GM19372 (cell line): ENCODE measurements around the gene ARHGAP44.
"Not testable (repeated sequence)": the region's sequence is repeated elsewhere in the genome, so short reads cannot be mapped to it uniquely, and the experiment has no call there.

Experiments used
- ATAC-seq: cut with Tn5 transposase; IDR thresholded peaks from one replicate; pipeline ENCODE4 v1.9.1; 2021; ENCODE audit warnings: mild to moderate bottlenecking, low read depth, moderate library complexity; ENCODE audit not compliant: unreplicated experiment

The ARHGAP44 gene

GRCh38 chr17:12814718-12815117 is 25.4 kb downstream of the ARHGAP44 start:
- no peak for ATAC-seq

GRCh38 chr17:12815642-12816141 is 26.4 kb downstream of the ARHGAP44 start:
- peak; percentile 100 for ATAC-seq

- ATAC-seq: no peak
Measured at GRCh38 chr17:12821376-12821940, 32.2 kb downstream of the ARHGAP44 start.

DNA sequence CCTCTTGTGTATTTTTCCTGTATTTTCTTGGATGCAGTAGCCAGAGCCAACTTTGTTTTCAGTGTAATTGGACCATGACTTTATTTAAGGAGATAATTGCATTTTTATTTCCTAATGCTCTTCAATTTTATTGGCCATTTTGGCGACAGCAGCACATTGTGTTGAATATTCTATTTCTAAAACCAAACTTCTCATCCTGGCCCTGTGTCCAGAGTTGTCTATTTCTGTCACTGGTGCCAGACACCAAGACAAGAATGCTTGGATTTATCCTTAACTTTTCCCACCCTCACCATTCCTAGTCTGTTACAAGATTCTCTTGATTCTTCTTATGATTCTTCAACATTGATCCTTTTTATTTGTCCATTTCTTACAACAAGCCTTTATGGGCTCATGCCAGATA is 37.1 kb downstream of the ARHGAP44 start:
- ATAC-seq: no peak

GRCh38 chr17:12830777-12831247 is 41.5 kb downstream of the ARHGAP44 start:
- ATAC-seq: no peak

- no peak for ATAC-seq
Measured at GRCh38 chr17:12831839-12832238, 42.5 kb downstream of the ARHGAP44 start.

DNA sequence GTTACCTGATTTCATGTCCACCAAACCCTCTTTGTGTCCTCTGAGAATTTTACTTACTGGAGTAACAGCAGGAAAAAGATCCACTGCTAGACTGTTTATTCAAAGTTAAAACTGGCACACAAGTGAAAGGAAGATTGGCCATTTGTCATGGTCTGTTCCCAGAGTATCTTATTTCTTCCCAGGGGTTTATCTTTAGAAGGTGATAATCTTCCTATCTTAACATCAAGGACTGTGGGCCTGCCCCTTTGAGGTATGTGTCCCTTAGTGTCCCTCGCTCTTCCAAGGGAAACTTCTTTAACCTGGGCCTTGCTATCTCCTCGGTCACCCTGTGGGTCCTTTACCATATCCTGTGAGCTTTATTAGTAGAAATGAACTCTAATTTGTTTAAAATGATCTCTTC is 49.7 kb downstream of the ARHGAP44 start:
- no peak for ATAC-seq

- no peak for ATAC-seq
Measured at GRCh38 chr17:12842936-12843335, 53.6 kb downstream of the ARHGAP44 start.

DNA sequence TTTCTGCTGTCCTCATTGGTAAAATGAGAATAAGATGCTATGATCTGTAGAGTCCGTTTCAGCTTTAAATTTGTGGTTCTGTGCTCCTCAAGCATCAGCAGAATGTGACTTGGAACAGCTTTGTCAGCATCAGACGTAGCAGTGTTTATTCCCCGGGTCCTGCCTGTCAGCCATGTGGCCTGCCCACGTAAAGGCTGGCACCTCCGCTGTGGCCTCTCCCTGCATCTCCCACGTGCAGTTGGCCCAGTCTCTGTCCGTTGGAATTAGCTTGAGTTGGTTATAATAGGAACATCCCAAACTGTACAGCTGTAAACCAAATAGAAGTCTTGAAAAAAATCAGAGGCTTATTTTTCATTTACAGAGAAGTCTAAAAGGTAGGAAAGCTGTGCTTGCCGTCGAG is 61.7 kb downstream of the ARHGAP44 start:
- no peak for ATAC-seq

GRCh38 chr17:12851901-12852435 is 62.7 kb downstream of the ARHGAP44 start:
- no peak for ATAC-seq

DNA sequence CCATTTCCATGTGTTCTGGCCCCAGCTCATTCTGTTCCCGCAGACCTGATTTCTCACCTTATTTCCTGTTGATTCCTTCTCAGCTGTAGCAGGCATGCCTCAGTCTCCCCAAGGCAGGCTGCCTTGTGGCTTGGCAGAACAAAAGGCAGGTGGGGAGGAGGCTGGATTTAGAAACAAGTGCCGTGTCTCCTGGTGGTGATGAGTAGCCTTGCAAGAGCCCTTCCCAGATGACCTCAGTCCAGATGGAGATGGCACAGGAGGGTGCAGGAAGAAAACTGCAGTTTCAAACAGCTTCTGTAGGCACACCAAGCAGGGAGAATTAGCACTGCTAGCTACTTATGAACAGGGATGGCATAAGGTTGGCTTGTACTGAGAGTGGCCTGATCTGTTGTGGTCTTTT is 64.6 kb downstream of the ARHGAP44 start:
- ATAC-seq: no peak

GRCh38 chr17:12856416-12856815 is 67.1 kb downstream of the ARHGAP44 start:
- ATAC-seq: no peak

DNA sequence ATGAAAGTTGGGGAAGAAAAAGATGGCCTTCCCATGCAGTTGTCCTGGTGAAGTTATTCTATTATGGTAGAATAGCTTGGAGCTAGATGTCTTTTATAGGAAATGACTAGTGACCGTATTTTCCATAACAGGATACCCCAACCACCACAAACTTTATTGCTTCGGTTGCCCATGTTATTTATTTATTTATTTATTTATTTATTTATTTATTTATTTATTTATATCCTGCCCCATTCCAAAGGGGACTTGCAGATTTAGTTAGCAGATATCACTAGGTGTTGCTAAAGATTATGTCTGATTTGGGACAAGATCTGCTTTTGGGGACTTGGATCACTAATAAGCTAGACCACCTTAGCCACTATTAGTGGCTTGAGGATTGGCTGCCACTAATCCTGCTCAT is 68.3 kb downstream of the ARHGAP44 start:
- no peak for ATAC-seq

DNA sequence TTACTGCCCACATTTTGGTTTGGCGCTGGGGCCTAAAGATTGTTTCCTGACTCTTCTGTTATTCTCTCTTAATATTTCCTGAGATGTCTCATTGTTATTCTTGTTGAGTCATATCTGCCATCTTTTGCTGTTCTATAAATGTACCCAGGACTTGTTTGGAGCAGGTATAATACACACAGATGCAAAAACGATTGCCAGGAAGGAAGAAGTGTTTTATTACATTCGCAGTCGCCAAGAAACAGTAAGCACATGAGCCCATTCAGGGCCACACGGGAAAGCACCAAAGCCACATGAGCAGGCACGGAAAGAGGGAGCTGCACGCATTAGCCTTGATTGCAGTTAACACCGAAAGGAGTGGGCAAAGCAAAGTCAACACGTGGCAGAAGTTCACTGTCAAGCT is 70.2 kb downstream of the ARHGAP44 start:
- no peak for ATAC-seq

GRCh38 chr17:12865769-12866168 is 76.5 kb downstream of the ARHGAP44 start:
- no peak for ATAC-seq

DNA sequence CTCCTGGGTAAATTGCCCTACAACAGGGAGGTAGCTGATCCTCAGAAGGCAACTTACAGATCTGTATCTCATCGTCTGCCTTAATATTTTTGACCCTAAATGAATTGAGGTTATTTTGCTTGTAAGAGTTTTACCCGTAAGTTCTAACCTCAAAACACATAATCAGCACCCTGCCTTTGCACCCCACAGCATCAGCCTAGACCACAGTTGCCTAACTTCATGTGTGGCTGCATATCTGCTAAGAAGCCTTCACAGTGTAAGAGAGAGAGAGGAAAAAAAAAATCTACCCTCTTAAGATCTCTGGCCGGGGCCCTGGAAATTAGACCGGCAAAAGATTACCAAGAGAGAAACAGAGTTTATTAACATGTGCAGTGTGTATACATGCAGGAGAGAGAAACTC is 76.9 kb downstream of the ARHGAP44 start:
- no peak for ATAC-seq

- no peak for ATAC-seq
Measured at GRCh38 chr17:12867726-12868125, 78.4 kb downstream of the ARHGAP44 start.

- ATAC-seq: not testable (repeated sequence)
Measured at GRCh38 chr17:12873415-12874125, 84.3 kb downstream of the ARHGAP44 start.

GRCh38 chr17:12877953-12878669 is 88.8 kb downstream of the ARHGAP44 start:
- ATAC-seq: no peak

- not testable (repeated sequence) for ATAC-seq
Measured at GRCh38 chr17:12879096-12879495, 89.8 kb downstream of the ARHGAP44 start.

DNA sequence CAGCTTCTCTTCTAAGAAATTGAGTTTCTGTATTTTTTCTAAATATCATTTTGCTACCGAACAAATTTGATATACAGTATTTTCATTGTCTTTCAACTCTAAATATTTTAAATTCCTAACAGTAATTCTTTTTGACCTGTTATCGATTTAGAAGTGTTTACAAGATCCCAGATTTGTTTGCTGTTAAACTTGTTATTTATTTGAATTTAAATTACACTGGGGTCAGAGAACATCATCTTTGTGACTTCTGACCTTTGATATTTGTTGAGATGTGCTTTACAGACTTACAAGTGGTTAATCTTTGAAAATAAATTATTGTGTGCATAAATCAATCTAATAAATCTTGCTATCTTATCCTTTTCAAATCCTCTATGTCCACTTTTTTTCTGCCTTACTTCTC is 94.2 kb downstream of the ARHGAP44 start:
- no peak for ATAC-seq
